Astrocyte (in vitro differentiated cells and primary cell): ENCODE results near the gene GOLGA8S. TPM values are rescaled to one million over a fixed set of nuclear protein-coding genes. Genes with fewer than 3 reads are reported as not detected.
"Not testable (repeated sequence)": the region's sequence is repeated elsewhere in the genome, so short reads cannot be mapped to it uniquely, and the experiment has no call there.

Experiments used
- DNase-seq: peaks from one replicate; pipeline ENCODE4 v3.0.0-alpha.2; 2010; ENCODE audit warnings: low read depth
- FAIRE-seq: peaks from 2 replicates; lab custom pipeline; 2011; peaks lifted over from hg19 to GRCh38; lab: Jason Lieb, UNC
- H2AFZ ChIP-seq: 2 replicates; pipeline ENCODE4 v1.6.0; 2012; ENCODE audit warnings: low read depth, low read length, inconsistent platforms
- H3K27ac ChIP-seq: 2 replicates; pipeline ENCODE4 v1.5.1; 2011; ENCODE audit warnings: low read depth, low read length, inconsistent platforms
- H3K27me3 ChIP-seq: 2 replicates; pipeline ENCODE4 v1.6.0; 2011; ENCODE audit warnings: low read length, inconsistent platforms; ENCODE audit not compliant: insufficient read depth
- H3K36me3 ChIP-seq: 2 replicates; pipeline ENCODE4 v1.5.1; 2011; ENCODE audit warnings: low read length, inconsistent platforms; ENCODE audit not compliant: insufficient read depth
- H3K4me1 ChIP-seq: 2 replicates; pipeline ENCODE4 v1.5.1; 2011; ENCODE audit warnings: low read length, inconsistent platforms; ENCODE audit not compliant: insufficient read depth
- H3K4me2 ChIP-seq: 2 replicates; pipeline ENCODE4 v1.6.0; 2012; ENCODE audit warnings: low read length, inconsistent platforms
- H3K4me3 ChIP-seq: 2 replicates; pipeline ENCODE4 v1.5.1; 2011; ENCODE audit warnings: low read depth, mild to moderate bottlenecking, low read length, inconsistent platforms; ENCODE audit not compliant: insufficient read depth
- H3K79me2 ChIP-seq: 2 replicates; pipeline ENCODE4 v1.6.0; 2012; ENCODE audit warnings: mild to moderate bottlenecking, low read length, inconsistent platforms; ENCODE audit not compliant: insufficient read depth
- H3K9ac ChIP-seq: 2 replicates; pipeline ENCODE4 v1.6.0; 2012; ENCODE audit warnings: mild to moderate bottlenecking, low read length, inconsistent platforms
- H3K9me3 ChIP-seq: 2 replicates; pipeline ENCODE4 v1.5.1; 2012; ENCODE audit warnings: low read depth, mild to moderate bottlenecking, low read length, inconsistent platforms; ENCODE audit not compliant: insufficient read depth
- H4K20me1 ChIP-seq: 2 replicates; pipeline ENCODE4 v1.6.0; 2012; ENCODE audit warnings: low read length, inconsistent platforms; ENCODE audit not compliant: insufficient read depth
- H3K27ac Mint-ChIP-seq: one replicate; pipeline ENCODE4 v1.8.0; 2021; ENCODE audit warnings: mild to moderate bottlenecking, mixed read lengths; ENCODE audit not compliant: unreplicated experiment
- H3K27me3 Mint-ChIP-seq: one replicate; pipeline ENCODE4 v1.8.0; 2021; ENCODE audit warnings: low read depth, mixed read lengths; ENCODE audit not compliant: unreplicated experiment
- H3K36me3 Mint-ChIP-seq: one replicate; pipeline ENCODE4 v1.8.0; 2021; ENCODE audit warnings: low read depth, mixed read lengths; ENCODE audit not compliant: unreplicated experiment
- H3K4me1 Mint-ChIP-seq: one replicate; pipeline ENCODE4 v1.8.0; 2021; ENCODE audit warnings: low read depth, mixed read lengths; ENCODE audit not compliant: unreplicated experiment
- H3K4me3 Mint-ChIP-seq: one replicate; pipeline ENCODE4 v1.8.0; 2021; ENCODE audit warnings: mild to moderate bottlenecking, moderate library complexity, mixed read lengths; ENCODE audit not compliant: unreplicated experiment
- H3K9me3 Mint-ChIP-seq: one replicate; pipeline ENCODE4 v1.8.0; 2021; ENCODE audit warnings: mild to moderate bottlenecking, mixed read lengths; ENCODE audit not compliant: unreplicated experiment
- CTCF ChIP-seq: IDR thresholded peaks from 2 replicates; pipeline ENCODE4 v1.5.1; 2011; ENCODE audit warnings: low read depth, mild to moderate bottlenecking, inconsistent platforms, low read length, moderate library complexity; ENCODE audit not compliant: insufficient read depth
- EZH2 ChIP-seq: IDR thresholded peaks from 2 replicates; pipeline ENCODE4 v1.6.1; 2012; ENCODE audit warnings: mild to moderate bottlenecking, low read length, inconsistent platforms; ENCODE audit not compliant: insufficient read depth
- total RNA-seq: library from RNA; stranded (reverse); gene quantifications from 2 replicates; pipeline ENCODE4 v1.2.1, GENCODE V29; 2021

The GOLGA8S gene
- total RNA-seq, 1 donor from 2014 or later, result 0.14 TPM

DNA sequence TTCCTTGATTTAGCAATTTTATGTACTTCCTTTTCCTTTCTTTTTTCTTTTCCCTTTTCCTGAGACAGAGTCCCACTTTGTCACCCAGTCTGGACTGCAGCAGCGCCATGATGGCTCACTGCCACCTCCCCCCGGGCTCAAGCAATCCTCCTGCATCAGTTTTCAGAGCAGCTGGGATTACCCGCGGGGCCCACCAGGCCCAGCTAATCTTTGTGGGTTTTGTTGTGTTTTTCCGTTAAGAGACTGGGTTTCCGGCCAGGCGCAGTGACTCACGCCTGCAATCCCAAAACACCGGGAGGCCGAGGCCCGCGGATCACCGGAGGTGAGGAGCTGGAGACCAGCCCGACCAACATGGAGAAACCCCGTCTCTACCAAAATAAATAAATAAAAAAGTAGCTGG, 17.7 kb downstream of the GOLGA8S start:
- Histone ChIP-seq H3K4me3 (no peak overlapping the region), H3K4me2 (no peak overlapping the region), H3K9ac (no peak overlapping the region), H3K9me3 (no peaks in the 10 kb centered on the region), H3K4me1 (no peaks in the 10 kb centered on the region), H3K27me3 (no peaks in the 10 kb centered on the region), H3K36me3 (no peaks in the 10 kb centered on the region), H4K20me1 (no peaks in the 10 kb centered on the region), H2AFZ (no peak overlapping the region), H3K27ac (no peak overlapping the region), H3K79me2 (no peaks in the 10 kb centered on the region)
- H3K36me3 Mint-ChIP-seq, result no peaks in the 10 kb centered on the region
- no peak overlapping the region for H3K4me3 Mint-ChIP-seq
- TF ChIP-seq CTCF (no peak), EZH2 (no peak)
- no peak for FAIRE-seq
- H3K27ac Mint-ChIP-seq, result no peak overlapping the region
- no peaks in the 10 kb centered on the region for H3K9me3 Mint-ChIP-seq
- H3K27me3 Mint-ChIP-seq, result no peaks in the 10 kb centered on the region
- no peak for DNase-seq
- no peaks in the 10 kb centered on the region for H3K4me1 Mint-ChIP-seq

- not testable (repeated sequence) for DNase-seq, H3K4me2 ChIP-seq, H3K36me3 Mint-ChIP-seq, H3K27ac ChIP-seq, H3K79me2 ChIP-seq, H2AFZ ChIP-seq, H3K27me3 Mint-ChIP-seq, H3K27me3 ChIP-seq, H3K4me3 Mint-ChIP-seq, H3K9me3 ChIP-seq, H4K20me1 ChIP-seq, H3K9me3 Mint-ChIP-seq, FAIRE-seq, H3K4me1 ChIP-seq, H3K4me1 Mint-ChIP-seq, H3K27ac Mint-ChIP-seq, H3K4me3 ChIP-seq, H3K9ac ChIP-seq, H3K36me3 ChIP-seq
Observed at GRCh38 chr15:23372891-23373600, 18.5 kb downstream of the GOLGA8S start.

DNA sequence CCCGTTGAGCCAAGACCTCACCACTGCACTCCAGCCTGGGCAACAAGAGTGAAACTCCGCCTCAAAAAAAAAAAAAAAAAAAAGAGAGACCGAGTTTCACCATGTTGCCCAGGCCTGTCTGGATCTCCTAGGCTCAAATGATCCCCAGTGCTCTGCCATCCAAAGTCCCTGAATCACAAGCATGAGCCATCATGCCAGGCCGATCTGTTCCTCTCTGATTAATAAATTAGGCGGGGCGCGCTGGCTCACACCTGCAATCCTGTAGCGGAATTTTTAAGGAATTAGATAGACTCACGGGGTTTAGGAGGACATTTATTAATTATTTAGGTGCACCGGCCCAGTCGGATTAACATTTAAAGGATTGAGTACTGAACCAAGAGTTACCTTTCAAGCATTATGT, 19.7 kb downstream of the GOLGA8S start:
- H3K27me3 ChIP-seq, H3K4me3 ChIP-seq, H3K27ac ChIP-seq, H3K4me3 Mint-ChIP-seq, H3K27me3 Mint-ChIP-seq, H3K4me2 ChIP-seq, H3K9ac ChIP-seq, H3K27ac Mint-ChIP-seq, H3K4me1 Mint-ChIP-seq, H3K4me1 ChIP-seq, H3K79me2 ChIP-seq, H3K9me3 ChIP-seq, H3K9me3 Mint-ChIP-seq, H3K36me3 Mint-ChIP-seq, H4K20me1 ChIP-seq, DNase-seq, FAIRE-seq, H2AFZ ChIP-seq, H3K36me3 ChIP-seq: not testable (repeated sequence)

- not testable (repeated sequence) for H3K27ac Mint-ChIP-seq, H3K4me1 ChIP-seq, FAIRE-seq, H3K27me3 ChIP-seq, H3K36me3 ChIP-seq, H3K27me3 Mint-ChIP-seq, H3K9ac ChIP-seq, H3K4me3 Mint-ChIP-seq, H3K9me3 Mint-ChIP-seq, H3K79me2 ChIP-seq, H3K9me3 ChIP-seq, DNase-seq, H3K4me1 Mint-ChIP-seq, H3K36me3 Mint-ChIP-seq, H2AFZ ChIP-seq, H3K4me2 ChIP-seq, H4K20me1 ChIP-seq, H3K27ac ChIP-seq, H3K4me3 ChIP-seq
Observed at GRCh38 chr15:23378946-23379345, 24.4 kb downstream of the GOLGA8S start.

DNA sequence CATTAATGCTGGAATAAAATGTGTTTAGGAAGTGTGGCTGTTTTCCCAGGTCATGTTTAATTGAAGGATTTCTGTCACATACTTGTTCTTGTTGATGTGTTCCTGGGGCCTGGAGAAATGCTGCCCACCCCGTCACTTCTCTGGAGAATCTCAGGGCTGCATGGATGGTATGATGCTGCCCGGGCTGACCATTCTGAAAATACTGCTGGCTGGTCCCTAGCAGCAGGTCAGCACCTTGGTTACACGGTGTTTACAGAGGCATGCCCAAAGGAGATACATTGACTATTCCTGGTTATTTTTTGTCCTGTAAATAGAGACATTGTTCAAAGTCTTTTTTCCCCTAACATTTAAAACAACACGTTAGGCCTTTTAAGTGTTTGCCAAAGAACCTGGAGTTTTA, 26.2 kb downstream of the GOLGA8S start:
- H3K4me2 ChIP-seq, H3K36me3 Mint-ChIP-seq, H3K4me1 Mint-ChIP-seq, H3K4me3 Mint-ChIP-seq, H3K9me3 ChIP-seq, H3K9ac ChIP-seq, H4K20me1 ChIP-seq, H3K27ac ChIP-seq, H3K27me3 ChIP-seq, H3K4me1 ChIP-seq, H3K27me3 Mint-ChIP-seq, H2AFZ ChIP-seq, FAIRE-seq, DNase-seq, H3K36me3 ChIP-seq, H3K27ac Mint-ChIP-seq, H3K9me3 Mint-ChIP-seq, H3K79me2 ChIP-seq, H3K4me3 ChIP-seq: not testable (repeated sequence)
